HG03103 (cell line): Measurements from ENCODE around the gene AMZ2.
"Not testable (repeated sequence)": the region's sequence is repeated elsewhere in the genome, so short reads cannot be mapped to it uniquely, and the experiment has no call there.

Source experiments
- ATAC-seq: cut with Tn5 transposase; IDR thresholded peaks from one replicate; pipeline ENCODE4 v1.9.1; 2021; ENCODE audit warnings: low read depth; ENCODE audit not compliant: unreplicated experiment

AMZ2 gene

GRCh38 chr17:68248199-68248825 is 469 bp downstream of the AMZ2 start:
- peak; percentile 22 for ATAC-seq

DNA sequence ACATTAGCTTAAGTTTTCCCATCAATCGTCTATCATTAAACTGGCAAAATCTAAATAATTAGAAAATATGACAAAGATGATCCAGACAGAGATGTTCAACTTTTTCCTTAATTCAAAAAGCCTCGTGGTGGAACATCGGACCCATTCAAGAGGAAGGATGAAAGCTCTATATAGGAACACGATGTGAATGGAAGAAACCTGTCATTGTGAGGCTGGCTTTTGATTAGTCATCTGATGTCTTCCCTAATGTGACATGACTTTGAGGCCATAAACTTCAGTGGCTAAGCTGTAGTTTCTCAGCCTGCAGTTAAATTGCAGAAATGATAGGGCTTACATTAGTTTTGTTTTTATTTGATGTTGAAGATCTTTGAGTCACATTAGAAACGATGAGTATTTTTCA is 1.0 kb downstream of the AMZ2 start:
- no peak for ATAC-seq

- no peak for ATAC-seq
Measured at GRCh38 chr17:68249354-68249765, 1.5 kb downstream of the AMZ2 start.

- ATAC-seq: not testable (repeated sequence)
Measured at GRCh38 chr17:68253426-68253825, 5.6 kb downstream of the AMZ2 start.

DNA sequence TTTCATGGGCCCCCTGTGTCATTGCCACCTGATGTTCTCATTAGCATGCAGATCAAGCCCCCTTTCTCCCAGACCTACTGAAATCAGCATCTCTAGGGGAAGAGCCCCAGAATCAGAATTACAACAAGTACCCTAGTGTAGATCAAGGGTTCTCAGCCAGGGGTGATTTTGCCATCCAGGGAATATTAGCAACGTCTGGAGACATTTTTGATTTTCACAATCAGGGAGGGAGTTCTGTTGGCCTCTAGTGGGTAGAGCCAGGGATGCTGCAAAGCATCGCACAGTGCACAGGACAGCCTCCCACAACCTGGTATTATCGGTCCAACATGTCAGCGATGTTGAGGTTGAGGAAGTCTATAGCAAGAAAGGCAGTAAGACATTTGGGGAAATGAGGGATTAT is 7.3 kb downstream of the AMZ2 start:
- ATAC-seq: no peak

DNA sequence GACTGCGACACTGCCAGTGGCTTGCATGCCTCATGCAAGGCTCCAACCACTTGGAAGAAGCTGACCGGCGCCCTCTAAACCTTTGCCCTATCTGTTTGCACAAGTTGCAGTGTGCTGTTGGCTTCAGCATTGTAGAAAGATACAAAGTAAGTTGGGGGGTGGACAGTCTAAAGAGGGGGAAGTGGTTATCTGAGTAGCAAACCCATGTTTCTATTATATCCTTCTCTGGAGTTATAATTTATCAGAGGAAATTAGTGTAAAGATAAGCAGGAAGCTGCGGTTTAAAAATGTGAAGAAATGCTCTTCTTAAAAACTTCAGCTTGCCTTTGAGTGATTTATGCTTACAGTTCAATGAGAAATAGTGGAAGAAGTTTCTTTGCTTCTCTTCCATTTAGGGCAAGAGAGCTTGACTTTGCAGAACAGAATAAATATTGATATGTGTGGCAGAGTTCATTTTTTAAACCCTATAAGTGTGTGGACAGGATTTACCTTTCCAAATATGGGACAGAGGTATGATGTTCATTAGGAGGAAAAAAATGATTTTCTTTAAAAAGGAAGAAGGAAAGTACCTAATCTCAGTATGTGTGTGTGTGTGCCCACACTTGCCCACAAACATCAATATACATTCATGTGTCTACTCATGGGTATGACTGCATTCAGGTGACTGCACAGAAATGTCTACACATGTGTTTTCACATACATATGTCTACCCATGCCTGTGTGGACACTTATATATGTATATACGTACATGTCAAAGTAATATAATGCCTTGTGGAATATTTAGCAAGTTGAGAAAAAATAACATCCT is 8.1 kb downstream of the AMZ2 start:
- no peak for ATAC-seq

- not testable (repeated sequence) for ATAC-seq
Measured at GRCh38 chr17:68256701-68257100, 8.9 kb downstream of the AMZ2 start.

GRCh38 chr17:68257934-68258333 is 10.1 kb downstream of the AMZ2 start:
- no peak for ATAC-seq

DNA sequence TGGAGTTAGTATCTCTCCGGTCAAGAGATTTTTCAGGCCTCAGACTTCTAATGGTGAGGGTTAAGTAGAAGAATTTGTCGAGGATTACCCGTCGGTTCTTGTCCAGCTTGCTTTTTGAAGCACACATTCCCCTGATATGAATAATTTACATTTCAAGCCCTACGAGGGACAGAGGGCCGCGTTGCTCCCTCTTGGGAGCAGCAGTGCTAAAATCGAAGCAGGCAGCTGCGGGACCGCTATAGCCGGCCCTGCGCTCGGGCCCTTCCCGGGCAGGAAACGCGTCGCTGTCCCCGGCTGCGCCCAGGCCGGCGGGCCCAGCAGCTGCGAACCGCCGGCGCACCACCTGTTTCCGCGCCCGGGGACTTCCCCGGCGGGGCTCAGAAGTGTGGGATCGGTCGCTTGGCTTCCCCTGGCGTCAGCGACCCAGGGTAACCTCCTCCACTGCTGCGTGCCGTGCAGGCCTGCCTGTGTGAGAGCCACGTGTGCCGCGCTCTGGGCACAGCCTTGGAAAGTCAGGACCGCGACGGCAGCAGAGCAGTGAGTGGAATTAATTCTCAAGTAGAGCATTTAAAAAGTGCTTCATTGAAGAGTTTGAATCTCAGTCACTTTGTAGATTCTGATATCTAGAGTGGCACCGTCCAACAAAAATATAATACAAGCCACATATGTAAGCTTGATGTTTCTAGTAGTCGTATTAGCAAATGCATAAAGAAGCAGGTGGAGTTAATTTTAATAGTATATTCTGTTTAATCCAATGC is 11.2 kb downstream of the AMZ2 start:
- ATAC-seq: peak; percentile 90

DNA sequence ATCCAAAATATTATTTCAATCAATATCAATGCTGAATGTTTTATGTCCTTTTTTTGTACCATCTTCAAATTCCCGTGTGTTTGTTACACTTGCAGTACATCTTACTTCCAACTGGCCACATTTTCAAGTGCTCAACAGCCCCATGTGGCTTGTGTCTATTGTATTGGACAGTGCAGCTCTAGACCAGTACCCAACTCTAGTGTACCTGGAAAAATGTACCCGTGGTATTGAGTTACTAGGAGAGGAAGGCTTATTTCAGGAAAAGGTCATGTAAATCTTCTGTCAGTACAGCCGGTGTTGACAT is 11.8 kb downstream of the AMZ2 start:
- ATAC-seq: not testable (repeated sequence)

GRCh38 chr17:68260051-68260762 is 12.4 kb downstream of the AMZ2 start:
- ATAC-seq: no peak

- ATAC-seq: not testable (repeated sequence)
Measured at GRCh38 chr17:68262467-68262866, 14.6 kb downstream of the AMZ2 start.

DNA sequence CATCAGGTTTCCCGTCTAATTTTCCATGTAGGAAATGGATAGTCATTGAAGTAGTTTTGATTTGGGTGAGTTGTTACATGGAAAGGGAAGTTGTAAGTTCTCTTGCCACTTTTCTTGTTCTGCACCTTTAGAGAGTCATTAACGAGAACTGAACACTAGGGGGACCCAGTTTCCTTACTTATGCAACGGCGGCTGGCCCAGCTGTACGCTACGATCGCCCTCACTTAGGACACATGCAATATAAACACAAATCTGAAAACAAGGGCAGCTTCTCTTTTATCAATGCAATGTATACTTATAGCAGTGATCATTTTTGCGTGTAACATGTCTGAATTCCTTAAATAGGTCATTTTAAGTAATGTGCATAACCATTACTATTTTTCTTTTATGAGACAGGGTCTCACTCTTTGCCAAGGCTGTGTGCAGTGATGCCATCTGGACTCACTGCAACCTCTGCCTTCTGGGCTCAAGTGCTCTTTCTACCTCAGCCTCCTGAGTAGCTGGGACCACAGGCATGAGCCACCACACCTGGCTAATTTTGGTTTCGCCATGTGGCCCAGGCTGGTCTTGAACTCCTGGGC is 15.3 kb downstream of the AMZ2 start:
- ATAC-seq: peak; percentile 41

DNA sequence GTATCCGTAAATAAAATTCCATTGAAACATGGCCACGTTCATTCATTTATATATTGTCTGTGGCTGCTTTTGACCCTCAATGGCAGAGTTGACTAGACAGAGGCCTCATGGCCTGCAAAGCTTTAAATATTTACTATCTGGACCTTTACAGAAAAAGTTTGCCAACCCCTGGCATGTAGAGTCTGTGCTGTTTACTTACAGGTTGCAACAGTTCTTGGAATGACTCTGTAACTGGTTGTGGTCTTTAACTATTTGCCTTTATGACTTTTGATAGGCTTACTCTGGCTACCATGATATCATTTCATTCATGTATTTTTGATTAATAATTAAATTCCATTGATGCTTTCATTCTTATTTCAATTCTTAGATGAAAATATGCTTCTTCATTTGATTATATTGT is 18.0 kb downstream of the AMZ2 start:
- ATAC-seq: not testable (repeated sequence)

- no peak for ATAC-seq
Measured at GRCh38 chr17:68273722-68274121, 25.9 kb downstream of the AMZ2 start.

DNA sequence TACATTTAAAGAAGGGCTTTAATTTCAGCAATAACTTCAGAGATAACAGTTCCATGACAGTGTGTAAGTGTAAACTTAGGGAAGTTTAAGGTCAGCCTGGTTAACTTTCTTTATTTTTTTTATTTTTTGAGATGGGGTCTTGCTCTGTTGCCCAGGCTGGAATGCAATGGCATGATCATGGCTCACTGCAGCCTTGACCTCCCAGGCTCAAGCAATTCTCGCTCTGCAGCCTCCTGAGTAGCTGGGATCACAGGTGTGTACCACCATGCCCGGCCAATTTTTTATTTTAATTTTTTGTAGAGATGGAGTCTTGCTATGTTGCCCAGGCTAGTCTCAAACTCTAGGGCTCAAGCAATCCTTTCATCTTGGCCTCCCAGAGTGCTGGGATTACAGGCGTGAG is 28.5 kb downstream of the AMZ2 start:
- ATAC-seq: not testable (repeated sequence)

- no peak for ATAC-seq
Measured at GRCh38 chr17:68277807-68278206, 30.0 kb downstream of the AMZ2 start.

- not testable (repeated sequence) for ATAC-seq
Measured at GRCh38 chr17:68281965-68282364, 34.1 kb downstream of the AMZ2 start.

GRCh38 chr17:68288375-68288774 is 40.5 kb downstream of the AMZ2 start:
- no peak for ATAC-seq

- ATAC-seq: no peak
Measured at GRCh38 chr17:68288804-68289203, 41.0 kb downstream of the AMZ2 start.

DNA sequence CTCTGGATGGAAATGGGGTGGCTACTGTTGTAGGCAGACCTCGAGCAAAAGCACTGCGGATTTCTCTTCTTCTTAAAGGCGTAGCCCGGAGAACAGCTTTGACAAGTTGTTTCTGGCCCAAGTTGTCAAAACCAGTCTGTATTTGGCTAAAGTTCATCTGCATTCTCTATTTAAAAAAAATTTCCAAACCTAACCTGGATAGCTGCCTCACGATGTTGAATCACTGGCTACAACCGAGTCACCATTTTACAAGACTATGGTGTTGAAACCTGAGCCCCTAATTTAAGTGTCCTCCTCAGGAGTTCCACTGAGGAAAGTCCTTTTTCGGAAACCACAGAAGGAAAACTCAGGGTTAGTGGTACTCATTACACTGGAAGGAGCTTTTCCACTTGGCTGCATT is 41.6 kb downstream of the AMZ2 start:
- no peak for ATAC-seq
